HEK293 (cell line): Measurements from ENCODE around the gene FAM236C.
"Not testable (repeated sequence)": the region's sequence is repeated elsewhere in the genome, so short reads cannot be mapped to it uniquely, and the experiment has no call there.

Experiments used
- CTCF ChIA-PET: fragments of 350-600 bp; formaldehyde crosslinking; extraction: SDS; loops from one replicate; lab custom pipeline; 2021; ENCODE audit warnings: antibody characterized with exemption; lab: Yijun Ruan, JAX
- POLR2A ChIA-PET: fragments of 300-600 bp; formaldehyde crosslinking; extraction: SDS; loops from one replicate; lab custom pipeline; 2020; ENCODE audit warnings: antibody characterized with exemption, inconsistent platforms; lab: Yijun Ruan, JAX
- H3K27ac ChIP-seq: fragments of 200-500 bp; sonication (Bioruptor generic); 2 replicates; pipeline ENCODE4 v1.5.1; 2014; ENCODE audit warnings: low read depth, low read length, control low read depth, inconsistent platforms; ENCODE audit errors: extremely low read depth
- H3K36me3 ChIP-seq, 2 experiments: fragments of 200-500 bp in 1 of 2; sonication (Bioruptor generic) in 1 of 2; 1 replicate in 1 of 2; 2 replicates in 1 of 2; pipeline ENCODE4 v1.5.1; 2014 to 2017; ENCODE audit warnings: inconsistent platforms in 2 of 2, low read length in 2 of 2; ENCODE audit not compliant: control insufficient read depth in 2 of 2, insufficient read depth in 1 of 2
- H3K4me1 ChIP-seq: fragments of 200-500 bp; sonication (Bioruptor generic); 2 replicates; pipeline ENCODE4 v1.5.1; 2014; ENCODE audit warnings: mild to moderate bottlenecking, low read length, inconsistent platforms; ENCODE audit not compliant: control insufficient read depth, insufficient read depth
- H3K4me3 ChIP-seq: 2 replicates; pipeline ENCODE4 v1.5.1; 2011; ENCODE audit warnings: low read depth, mild to moderate bottlenecking, control low read depth, low read length, moderate library complexity
- H3K9me3 ChIP-seq: fragments of 200-500 bp; sonication (Bioruptor generic); 2 replicates; pipeline ENCODE4 v1.5.1; 2014; ENCODE audit warnings: low read depth, low read length, inconsistent platforms; ENCODE audit not compliant: control insufficient read depth, insufficient read depth

FAM236C gene

DNA sequence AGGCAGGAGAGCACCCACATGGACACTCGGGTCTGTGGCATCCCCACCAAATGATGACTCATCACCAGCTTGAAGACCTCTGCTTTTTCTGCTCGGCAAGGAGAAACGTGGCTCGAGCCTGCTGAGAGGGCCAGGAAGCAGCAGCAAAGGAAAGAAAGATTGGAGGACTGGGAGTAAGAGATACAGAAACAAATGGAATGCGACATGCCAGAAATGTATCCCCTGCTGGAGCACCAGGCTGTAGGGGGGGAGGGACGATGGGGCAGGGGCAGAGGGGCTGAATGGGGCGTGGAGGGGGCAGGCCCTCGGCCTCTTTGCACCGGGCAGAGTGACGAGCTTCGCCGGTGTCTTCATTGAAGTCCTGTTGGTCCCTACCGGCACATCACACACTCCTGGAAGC, at the start of gene FAM236C:
Gene FAM236C (plus strand): TSS at position 301 of the 400 bp plus-strand sequence. CDS start 100 bp downstream, outside the sequence.
- H3K9me3 ChIP-seq, POLR2A ChIA-PET, H3K4me1 ChIP-seq, CTCF ChIA-PET, H3K4me3 ChIP-seq, H3K36me3 ChIP-seq, H3K27ac ChIP-seq: not testable (repeated sequence)

DNA sequence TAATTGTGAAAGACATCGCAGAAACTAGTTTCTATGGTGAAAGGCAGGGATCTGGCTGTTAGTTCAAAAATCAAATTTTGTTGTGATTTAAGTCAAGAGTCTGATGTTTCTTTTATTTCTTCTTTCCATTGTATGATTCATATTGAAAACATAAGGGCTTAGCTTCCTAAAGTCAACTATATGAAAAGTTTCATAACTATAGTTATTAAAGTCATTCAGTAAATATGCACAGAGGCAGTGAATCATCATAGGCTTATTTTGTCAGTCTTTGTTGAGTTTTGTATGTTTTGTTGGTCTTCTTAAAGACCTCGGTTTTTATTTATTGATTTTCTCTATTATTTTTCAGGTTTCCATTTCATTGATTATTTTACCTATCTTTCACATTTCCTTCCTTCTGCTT, 29.5 kb upstream of the FAM236C start:
- POLR2A ChIA-PET, H3K36me3 ChIP-seq, CTCF ChIA-PET, H3K9me3 ChIP-seq, H3K27ac ChIP-seq, H3K4me1 ChIP-seq, H3K4me3 ChIP-seq: not testable (repeated sequence)

DNA sequence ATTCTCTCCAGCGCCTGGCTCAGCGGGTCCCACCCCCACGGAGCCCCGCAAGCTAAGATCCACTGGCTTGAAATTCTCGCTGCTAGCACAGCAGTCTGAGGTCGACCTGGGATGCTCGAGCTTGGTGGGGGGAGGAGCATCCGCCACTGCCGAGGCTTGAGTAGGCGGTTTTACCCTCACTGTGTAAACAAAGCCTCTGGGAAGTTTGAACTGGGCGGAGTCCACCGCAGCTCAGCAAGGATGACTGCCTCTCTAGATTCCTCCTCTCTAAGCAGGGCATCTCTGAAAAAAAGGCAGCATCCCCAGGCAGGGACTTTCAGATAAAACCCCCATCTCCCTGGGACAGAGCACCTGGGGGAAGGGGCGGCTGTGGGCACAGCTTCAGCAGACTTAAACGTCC, 22.7 kb upstream of the FAM236C start:
- POLR2A ChIA-PET, H3K4me1 ChIP-seq, H3K27ac ChIP-seq, H3K9me3 ChIP-seq, H3K36me3 ChIP-seq, H3K4me3 ChIP-seq, CTCF ChIA-PET: not testable (repeated sequence)

DNA sequence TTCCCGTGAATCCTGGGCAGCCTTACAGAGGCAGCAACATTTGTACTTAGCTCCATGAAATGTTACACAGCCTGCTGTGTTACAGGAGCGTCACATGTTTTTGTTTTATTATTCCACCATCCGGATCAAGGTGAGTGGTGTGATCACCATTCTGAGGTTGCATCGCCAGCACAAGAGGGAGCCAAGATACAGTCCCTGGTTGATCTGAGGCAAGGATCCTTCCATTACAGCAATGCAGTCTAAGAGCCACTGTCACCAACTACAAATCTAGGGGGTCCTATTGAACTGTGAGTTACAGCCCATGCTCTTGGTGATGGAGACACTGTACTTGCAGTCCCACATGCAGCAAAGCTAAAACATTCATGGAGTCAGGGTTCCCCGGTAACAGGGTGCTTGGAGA, 3.7 kb downstream of the FAM236C start:
- CTCF ChIA-PET, H3K36me3 ChIP-seq, POLR2A ChIA-PET, H3K4me1 ChIP-seq, H3K9me3 ChIP-seq, H3K4me3 ChIP-seq, H3K27ac ChIP-seq: not testable (repeated sequence)

DNA sequence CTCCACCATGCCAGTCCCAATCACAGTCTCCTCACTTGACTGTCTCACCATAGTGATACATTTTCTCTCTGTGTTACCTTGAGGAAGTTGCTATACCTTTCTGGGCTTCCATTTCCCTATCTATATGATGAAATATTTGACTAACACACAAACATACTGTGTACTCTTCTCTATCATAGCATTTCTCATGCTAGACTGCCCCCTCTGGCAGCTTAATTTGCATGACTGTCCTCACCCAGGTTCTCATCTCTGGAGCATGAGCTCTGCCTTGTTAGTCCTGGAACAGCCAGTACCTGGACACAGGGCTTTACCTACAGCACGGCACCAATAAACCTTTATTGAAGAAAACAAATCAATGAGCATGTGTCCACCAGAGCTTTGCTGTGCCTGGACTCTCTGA, 19.9 kb downstream of the FAM236C start:
- H3K36me3 ChIP-seq, H3K4me1 ChIP-seq, H3K9me3 ChIP-seq, POLR2A ChIA-PET, H3K27ac ChIP-seq, H3K4me3 ChIP-seq, CTCF ChIA-PET: not testable (repeated sequence)

DNA sequence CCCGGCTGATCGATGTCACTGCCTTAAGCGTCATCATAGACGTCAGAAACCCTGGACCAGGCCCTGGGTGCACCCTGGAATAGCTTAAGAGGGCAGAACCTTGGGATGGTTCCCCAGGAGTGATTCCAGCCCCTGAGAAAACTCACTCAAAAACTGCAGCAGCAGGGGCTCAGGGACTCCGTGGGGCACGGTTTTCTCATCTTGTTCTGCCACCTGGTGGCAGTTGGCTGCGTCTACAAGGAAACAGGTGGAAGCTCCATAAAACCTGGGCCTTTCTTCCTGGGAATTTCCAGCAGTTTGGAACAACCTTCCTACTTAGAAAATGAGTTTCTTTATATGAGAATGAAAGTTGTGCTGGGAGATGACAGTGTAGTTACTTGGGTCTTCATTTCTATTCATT, 24.0 kb downstream of the FAM236C start:
- POLR2A ChIA-PET, CTCF ChIA-PET, H3K36me3 ChIP-seq, H3K9me3 ChIP-seq, H3K27ac ChIP-seq, H3K4me3 ChIP-seq, H3K4me1 ChIP-seq: not testable (repeated sequence)

DNA sequence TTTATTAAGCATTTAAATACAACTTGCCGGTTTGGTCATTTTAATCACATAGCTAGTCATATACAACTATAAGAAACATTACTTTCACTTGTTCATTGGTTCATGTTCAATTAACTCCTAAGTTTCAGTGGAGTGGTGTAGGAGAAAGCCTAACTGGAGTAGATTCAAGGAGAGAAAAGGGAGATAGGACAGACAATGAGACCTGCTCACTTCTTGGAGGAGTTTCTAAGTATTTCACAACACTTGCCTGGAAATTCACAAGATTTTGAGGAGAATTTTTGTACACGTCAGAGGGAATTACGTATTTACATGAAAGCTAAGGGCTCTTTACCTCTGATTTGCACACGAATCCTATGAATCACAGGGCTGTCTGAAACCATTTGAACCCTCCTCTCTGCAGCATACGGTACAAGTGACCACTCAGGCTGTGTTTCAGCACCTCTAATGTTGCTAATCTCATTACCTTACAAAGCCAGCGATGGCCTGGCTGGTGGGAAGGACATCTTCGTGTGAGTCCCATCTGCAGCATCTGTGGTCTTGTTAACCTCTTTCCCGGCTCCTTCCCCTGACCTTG, 24.6 kb downstream of the FAM236C start:
- H3K9me3 ChIP-seq, CTCF ChIA-PET, H3K36me3 ChIP-seq, POLR2A ChIA-PET, H3K4me3 ChIP-seq, H3K27ac ChIP-seq, H3K4me1 ChIP-seq: not testable (repeated sequence)

DNA sequence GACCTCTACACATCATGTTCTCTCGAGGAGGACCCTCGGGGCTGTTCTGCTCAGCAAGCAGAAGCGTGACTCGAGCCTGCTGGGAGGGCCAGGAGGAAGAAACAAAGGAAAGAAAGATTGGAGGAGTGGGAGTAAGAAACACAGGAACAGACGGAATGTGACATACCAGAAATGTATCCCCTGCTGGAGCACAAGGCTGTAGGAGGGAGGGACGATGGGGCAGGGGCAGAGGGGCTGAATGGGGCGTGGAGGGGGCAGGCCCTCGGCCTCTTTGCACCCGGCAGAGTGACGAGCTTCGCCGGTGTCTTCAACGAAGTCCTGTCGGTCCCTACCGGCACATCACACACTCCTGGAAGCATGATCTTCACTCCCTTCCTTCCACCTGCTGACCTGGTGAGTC, 25.5 kb downstream of the FAM236C start, which contains the start of gene FAM236A:
Gene FAM236A (plus strand): TSS at position 301 of the 400 bp plus-strand sequence. CDS start 57 bp downstream, at position 358.
- H3K27ac ChIP-seq, CTCF ChIA-PET, H3K4me1 ChIP-seq, H3K9me3 ChIP-seq, H3K36me3 ChIP-seq, POLR2A ChIA-PET, H3K4me3 ChIP-seq: not testable (repeated sequence)

DNA sequence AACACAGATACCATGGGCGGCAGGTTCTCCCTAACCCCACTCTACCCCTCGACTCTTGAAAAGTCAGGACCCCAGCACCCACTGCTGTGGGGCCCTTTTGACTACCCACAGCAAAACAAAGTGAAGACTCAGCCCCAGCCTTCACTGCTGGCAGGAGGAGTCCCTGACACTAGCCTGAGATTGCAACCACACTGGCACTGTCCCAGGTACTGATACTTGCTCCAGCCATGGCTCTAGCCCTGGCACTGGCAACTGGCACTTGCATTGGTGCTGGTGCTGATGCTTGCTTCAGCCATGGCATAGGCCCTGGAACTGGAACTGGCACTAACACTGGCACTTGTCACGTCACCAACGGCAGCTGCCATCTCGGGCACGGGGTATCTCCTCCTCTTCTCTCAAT, 29.9 kb downstream of the FAM236C start:
- H3K27ac ChIP-seq, H3K9me3 ChIP-seq, H3K4me1 ChIP-seq, CTCF ChIA-PET, H3K4me3 ChIP-seq, H3K36me3 ChIP-seq, POLR2A ChIA-PET: not testable (repeated sequence)

DNA sequence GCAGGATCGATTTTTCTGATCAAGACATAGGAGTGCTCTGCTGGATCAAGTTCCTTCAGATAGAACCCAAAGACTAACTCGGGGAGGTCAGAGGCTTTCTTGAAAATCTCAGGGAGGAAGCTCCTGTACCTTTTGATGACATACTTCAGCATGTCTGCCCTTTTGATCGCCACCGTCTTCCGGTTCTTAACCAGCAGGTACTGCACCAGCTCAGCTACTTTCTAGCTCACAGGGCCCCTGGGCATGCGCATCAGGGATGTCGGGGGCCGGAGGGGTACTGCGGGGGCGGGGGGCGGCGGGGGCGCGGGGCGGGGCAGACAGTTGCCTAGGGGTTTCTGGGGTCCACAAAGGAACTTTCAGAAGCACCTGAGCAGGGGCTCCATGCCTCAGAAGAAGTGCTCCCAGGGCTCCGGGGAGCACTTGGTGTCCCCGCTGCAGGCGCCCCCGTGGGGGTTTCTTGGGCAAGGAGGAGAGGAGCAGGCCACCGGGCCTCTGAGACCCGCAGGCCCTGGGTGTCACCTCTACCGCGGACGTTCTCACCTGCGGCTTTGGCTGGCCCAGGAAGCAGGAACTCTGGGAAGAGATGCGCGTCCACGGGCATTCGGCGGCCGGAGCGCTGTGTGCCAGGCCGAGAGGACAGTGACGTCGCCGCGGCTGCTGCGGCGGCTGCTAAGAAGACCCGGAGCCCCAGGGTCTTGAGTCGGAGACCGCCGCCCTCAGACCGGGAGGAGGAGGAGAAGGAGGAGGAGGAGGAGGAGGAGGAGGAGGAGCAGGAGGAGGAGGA, 30.8 kb downstream of the FAM236C start:
- POLR2A ChIA-PET, H3K4me1 ChIP-seq, H3K4me3 ChIP-seq, H3K27ac ChIP-seq, CTCF ChIA-PET, H3K9me3 ChIP-seq, H3K36me3 ChIP-seq: not testable (repeated sequence)

DNA sequence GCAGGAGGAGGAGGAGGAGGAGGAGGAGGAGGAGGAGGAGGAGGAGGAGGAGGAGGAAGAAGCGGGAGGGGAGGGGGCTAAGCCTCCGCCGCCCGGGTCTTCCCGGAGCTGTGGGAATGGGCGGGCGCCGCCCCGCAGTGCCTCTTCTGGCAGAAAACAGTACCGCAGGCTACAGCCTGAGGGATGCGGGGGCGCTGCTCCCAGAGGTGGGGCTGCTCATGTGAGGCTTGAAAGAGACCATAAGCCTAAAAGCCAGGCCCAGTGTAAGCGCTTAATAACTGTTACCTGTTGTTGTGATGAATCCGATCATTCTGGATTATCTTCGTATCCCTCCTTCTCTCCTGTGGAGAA, 31.4 kb downstream of the FAM236C start, which contains the start of gene DMRTC1:
Gene DMRTC1 (minus strand): TSS at position 19 of the 351 bp plus-strand sequence. CDS start 68,143 bp downstream, outside the sequence.
- POLR2A ChIA-PET, H3K36me3 ChIP-seq, H3K27ac ChIP-seq, CTCF ChIA-PET, H3K4me1 ChIP-seq, H3K4me3 ChIP-seq, H3K9me3 ChIP-seq: not testable (repeated sequence)
